ENCODE measurements around the gene CDC42EP3.

CDC42EP3 gene

GRCh38 chr2:37614061-37614738 lies 57.2 kb downstream of the CDC42EP3 start:
- DNase-seq: no peak

- DNase-seq: no peak
Observed at GRCh38 chr2:37612382-37612781, 59.1 kb downstream of the CDC42EP3 start.

GRCh38 chr2:37610638-37611289 lies 60.7 kb downstream of the CDC42EP3 start:
- DNase-seq: no peak

- DNase-seq: no peak
Observed at GRCh38 chr2:37609782-37610181, 61.7 kb downstream of the CDC42EP3 start.

GRCh38 chr2:37604716-37605115 lies 66.7 kb downstream of the CDC42EP3 start:
- no peak for DNase-seq

- DNase-seq: no peak
Observed at GRCh38 chr2:37602702-37603101, 68.7 kb downstream of the CDC42EP3 start.

- DNase-seq: no peak
Observed at GRCh38 chr2:37602040-37602439, 69.4 kb downstream of the CDC42EP3 start.

- no peak for DNase-seq
Observed at GRCh38 chr2:37601569-37601968, 69.9 kb downstream of the CDC42EP3 start.

- no peak for DNase-seq
Observed at GRCh38 chr2:37600735-37601134, 70.7 kb downstream of the CDC42EP3 start.

GRCh38 chr2:37599688-37600525 lies 71.5 kb downstream of the CDC42EP3 start:
- DNase-seq: no peak

GRCh38 chr2:37593694-37594093 lies 77.7 kb downstream of the CDC42EP3 start:
- no peak for DNase-seq

GRCh38 chr2:37593024-37593423 lies 78.4 kb downstream of the CDC42EP3 start:
- DNase-seq: no peak

Measured in activated naive CD4-positive, alpha-beta T cell treated with anti-CD3 and anti-CD28 coated beads, Interleukin-2, amount 50 U/mL, for 16 hours (primary cell).